Right kidney (tissue), 1 donor: ENCODE measurements around the gene PDE1C.

ENCODE experiments used
- DNase-seq: peaks from one replicate; pipeline ENCODE4 v3.0.0-alpha.2; 2016

Gene PDE1C

GRCh38 chr7:32074787-32075585 is 4.8 kb upstream of the PDE1C start:
- DNase-seq = no peak

- DNase-seq = no peak
Observed at GRCh38 chr7:32073533-32073932, 3.3 kb upstream of the PDE1C start.

- no peak for DNase-seq
Observed at GRCh38 chr7:32072397-32072796, 2.2 kb upstream of the PDE1C start.

- no peak for DNase-seq
Observed at GRCh38 chr7:32071466-32072091, 1.4 kb upstream of the PDE1C start.

- no peak for DNase-seq
Observed at GRCh38 chr7:32070051-32070405, 179 bp downstream of the PDE1C start.

- no peak for DNase-seq
Observed at GRCh38 chr7:32069116-32069650, 1.0 kb downstream of the PDE1C start.

GRCh38 chr7:32068411-32069101 is 1.7 kb downstream of the PDE1C start:
- no peak for DNase-seq

GRCh38 chr7:32066441-32066840 is 3.8 kb downstream of the PDE1C start:
- no peak for DNase-seq

- no peak for DNase-seq
Observed at GRCh38 chr7:32063614-32064013, 6.6 kb downstream of the PDE1C start.

GRCh38 chr7:32062150-32062549 is 8.1 kb downstream of the PDE1C start:
- DNase-seq = no peak

- DNase-seq = no peak
Observed at GRCh38 chr7:32061346-32061745, 8.9 kb downstream of the PDE1C start.

- DNase-seq = no peak
Observed at GRCh38 chr7:32059289-32060011, 10.8 kb downstream of the PDE1C start.

GRCh38 chr7:32058002-32058401 is 12.2 kb downstream of the PDE1C start:
- DNase-seq = no peak

GRCh38 chr7:32056767-32057166 is 13.4 kb downstream of the PDE1C start:
- no peak for DNase-seq

GRCh38 chr7:32053204-32053603 is 17.0 kb downstream of the PDE1C start:
- no peak for DNase-seq

GRCh38 chr7:32051128-32051527 is 19.1 kb downstream of the PDE1C start:
- no peak for DNase-seq

- DNase-seq = no peak
Observed at GRCh38 chr7:32049599-32049998, 20.6 kb downstream of the PDE1C start.

GRCh38 chr7:32048970-32049491 is 21.2 kb downstream of the PDE1C start:
- no peak for DNase-seq

- DNase-seq = no peak
Observed at GRCh38 chr7:32047801-32048200, 22.4 kb downstream of the PDE1C start.

- no peak for DNase-seq
Observed at GRCh38 chr7:32047075-32047474, 23.1 kb downstream of the PDE1C start.

- no peak for DNase-seq
Observed at GRCh38 chr7:32045228-32045627, 25.0 kb downstream of the PDE1C start.

- no peak for DNase-seq
Observed at GRCh38 chr7:32044739-32045138, 25.5 kb downstream of the PDE1C start.
